SU-DHL-6 (cell line): Measurements from ENCODE around the gene DENND5A.
"Not testable (repeated sequence)": the region's sequence is repeated elsewhere in the genome, so short reads cannot be mapped to it uniquely, and the experiment has no call there.

ENCODE experiments used
- EZH2phosphoT487 ChIP-seq: fragments of 200-600 bp; sonication (generic), shearing (Covaris generic); conservative IDR thresholded peaks from 2 replicates; pipeline ENCODE4 v1.6.1; 2018; ENCODE audit warnings: mild to moderate bottlenecking, antibody characterized with exemption, low read length, moderate library complexity, mixed read lengths
- TF ChIP-seq, protein P1 (sequence below): fragments of 200-600 bp; sonication (generic); IDR thresholded peaks from one replicate; pipeline ENCODE4 v1.5.1; 2017; ENCODE audit warnings: antibody characterized with exemption, mild to moderate bottlenecking, low read length, moderate library complexity; ENCODE audit not compliant: insufficient read depth, poor library complexity, severe bottlenecking

DNA sequence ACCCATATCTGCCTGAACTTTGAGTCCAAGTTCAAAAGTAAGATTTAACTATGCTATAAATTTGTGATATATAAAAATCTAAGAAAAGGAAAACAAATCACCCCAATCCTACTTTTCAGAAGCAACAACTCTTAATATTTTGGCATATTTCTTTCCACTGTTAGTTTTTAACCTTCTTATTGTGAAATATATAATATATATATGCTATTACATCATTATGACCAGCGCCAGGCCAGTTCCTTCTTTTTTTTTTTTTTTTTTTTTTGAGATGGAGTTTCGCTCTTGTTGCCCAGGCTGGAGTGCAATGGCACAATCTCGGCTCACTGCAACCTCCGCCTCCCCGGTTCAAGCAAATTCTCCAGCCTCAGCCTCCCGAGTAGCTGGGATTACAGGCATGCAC is 103.2 kb downstream of the DENND5A start:
- TF ChIP-seq, protein P1, sequence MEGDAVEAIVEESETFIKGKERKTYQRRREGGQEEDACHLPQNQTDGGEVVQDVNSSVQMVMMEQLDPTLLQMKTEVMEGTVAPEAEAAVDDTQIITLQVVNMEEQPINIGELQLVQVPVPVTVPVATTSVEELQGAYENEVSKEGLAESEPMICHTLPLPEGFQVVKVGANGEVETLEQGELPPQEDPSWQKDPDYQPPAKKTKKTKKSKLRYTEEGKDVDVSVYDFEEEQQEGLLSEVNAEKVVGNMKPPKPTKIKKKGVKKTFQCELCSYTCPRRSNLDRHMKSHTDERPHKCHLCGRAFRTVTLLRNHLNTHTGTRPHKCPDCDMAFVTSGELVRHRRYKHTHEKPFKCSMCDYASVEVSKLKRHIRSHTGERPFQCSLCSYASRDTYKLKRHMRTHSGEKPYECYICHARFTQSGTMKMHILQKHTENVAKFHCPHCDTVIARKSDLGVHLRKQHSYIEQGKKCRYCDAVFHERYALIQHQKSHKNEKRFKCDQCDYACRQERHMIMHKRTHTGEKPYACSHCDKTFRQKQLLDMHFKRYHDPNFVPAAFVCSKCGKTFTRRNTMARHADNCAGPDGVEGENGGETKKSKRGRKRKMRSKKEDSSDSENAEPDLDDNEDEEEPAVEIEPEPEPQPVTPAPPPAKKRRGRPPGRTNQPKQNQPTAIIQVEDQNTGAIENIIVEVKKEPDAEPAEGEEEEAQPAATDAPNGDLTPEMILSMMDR = not testable (repeated sequence)
- TF ChIP-seq EZH2phosphoT487 = not testable (repeated sequence)
